ENCODE results near the gene PHACTR3. TPM values are rescaled to one million over a fixed set of nuclear protein-coding genes. Genes with fewer than 3 reads are reported as not detected.
A peak's percentile ranks its signal among the peaks of the same experiment; 100 is the strongest.

PHACTR3 gene
- total RNA-seq, 6 donors from 2014 or later, result 5.5 to 30.8 (median 11.4) TPM

DNA sequence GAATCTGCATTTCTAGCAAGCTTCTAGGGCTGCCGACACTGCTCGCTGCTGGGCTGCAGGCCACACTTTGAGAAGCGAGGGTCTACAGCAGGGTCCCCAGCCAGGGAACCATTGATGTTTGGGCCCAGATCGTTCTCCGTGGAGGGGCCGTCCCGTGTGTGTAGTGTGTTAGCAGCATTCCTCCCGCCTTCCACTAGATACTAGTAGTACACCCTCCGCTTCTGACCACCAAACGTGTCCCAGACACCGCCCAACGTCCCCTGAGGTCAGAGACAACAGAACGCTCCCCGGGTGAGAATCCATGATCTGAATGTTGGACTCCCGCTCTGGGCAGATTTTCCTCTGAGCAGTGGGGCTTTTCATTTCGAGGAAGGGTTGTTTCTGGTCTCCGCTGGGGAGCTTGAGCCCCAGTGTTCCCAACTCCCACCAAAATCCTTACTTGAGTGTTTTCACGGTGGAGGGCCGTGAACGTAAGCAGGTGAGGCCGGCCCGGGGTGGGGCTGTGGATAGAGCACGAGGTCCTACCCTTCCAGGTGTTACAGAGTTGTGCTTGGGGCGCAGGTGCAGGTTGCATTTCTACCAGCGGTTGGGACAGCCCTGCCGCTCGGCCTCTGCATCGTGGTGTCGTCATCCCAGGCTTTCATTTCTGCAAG lies 204.5 kb downstream of the PHACTR3 start:
- Histone ChIP-seq H3K4me3 (no peak overlapping the region), H3K27me3 (no peaks in the 10 kb centered on the region), H3K36me3 (no peaks in the 10 kb centered on the region), H3K4me1 (no peaks in the 10 kb centered on the region), H3K27ac (no peak overlapping the region), H3K9me3 (no peaks in the 10 kb centered on the region)
- 82 to 85% methylated on average over 24 to 29 of the region's 29 CpGs for WGBS, 2 donors
- peak in 1 of 2 donors; percentile 19 for DNase-seq
- no peak for ATAC-seq (ENCODE audit: low FRiP score in 2 of 2)
- TF ChIP-seq POLR2AphosphoS5 (IDR thresholded peaks at IDR 0.05), result no peak
- TF ChIP-seq POLR2A (IDR thresholded peaks at IDR 0.05), result no peak
- TF ChIP-seq, protein P1, sequence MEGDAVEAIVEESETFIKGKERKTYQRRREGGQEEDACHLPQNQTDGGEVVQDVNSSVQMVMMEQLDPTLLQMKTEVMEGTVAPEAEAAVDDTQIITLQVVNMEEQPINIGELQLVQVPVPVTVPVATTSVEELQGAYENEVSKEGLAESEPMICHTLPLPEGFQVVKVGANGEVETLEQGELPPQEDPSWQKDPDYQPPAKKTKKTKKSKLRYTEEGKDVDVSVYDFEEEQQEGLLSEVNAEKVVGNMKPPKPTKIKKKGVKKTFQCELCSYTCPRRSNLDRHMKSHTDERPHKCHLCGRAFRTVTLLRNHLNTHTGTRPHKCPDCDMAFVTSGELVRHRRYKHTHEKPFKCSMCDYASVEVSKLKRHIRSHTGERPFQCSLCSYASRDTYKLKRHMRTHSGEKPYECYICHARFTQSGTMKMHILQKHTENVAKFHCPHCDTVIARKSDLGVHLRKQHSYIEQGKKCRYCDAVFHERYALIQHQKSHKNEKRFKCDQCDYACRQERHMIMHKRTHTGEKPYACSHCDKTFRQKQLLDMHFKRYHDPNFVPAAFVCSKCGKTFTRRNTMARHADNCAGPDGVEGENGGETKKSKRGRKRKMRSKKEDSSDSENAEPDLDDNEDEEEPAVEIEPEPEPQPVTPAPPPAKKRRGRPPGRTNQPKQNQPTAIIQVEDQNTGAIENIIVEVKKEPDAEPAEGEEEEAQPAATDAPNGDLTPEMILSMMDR (IDR thresholded peaks at IDR 0.05), result no peak
- no peak for TF ChIP-seq EP300 (IDR thresholded peaks at IDR 0.05)

DNA sequence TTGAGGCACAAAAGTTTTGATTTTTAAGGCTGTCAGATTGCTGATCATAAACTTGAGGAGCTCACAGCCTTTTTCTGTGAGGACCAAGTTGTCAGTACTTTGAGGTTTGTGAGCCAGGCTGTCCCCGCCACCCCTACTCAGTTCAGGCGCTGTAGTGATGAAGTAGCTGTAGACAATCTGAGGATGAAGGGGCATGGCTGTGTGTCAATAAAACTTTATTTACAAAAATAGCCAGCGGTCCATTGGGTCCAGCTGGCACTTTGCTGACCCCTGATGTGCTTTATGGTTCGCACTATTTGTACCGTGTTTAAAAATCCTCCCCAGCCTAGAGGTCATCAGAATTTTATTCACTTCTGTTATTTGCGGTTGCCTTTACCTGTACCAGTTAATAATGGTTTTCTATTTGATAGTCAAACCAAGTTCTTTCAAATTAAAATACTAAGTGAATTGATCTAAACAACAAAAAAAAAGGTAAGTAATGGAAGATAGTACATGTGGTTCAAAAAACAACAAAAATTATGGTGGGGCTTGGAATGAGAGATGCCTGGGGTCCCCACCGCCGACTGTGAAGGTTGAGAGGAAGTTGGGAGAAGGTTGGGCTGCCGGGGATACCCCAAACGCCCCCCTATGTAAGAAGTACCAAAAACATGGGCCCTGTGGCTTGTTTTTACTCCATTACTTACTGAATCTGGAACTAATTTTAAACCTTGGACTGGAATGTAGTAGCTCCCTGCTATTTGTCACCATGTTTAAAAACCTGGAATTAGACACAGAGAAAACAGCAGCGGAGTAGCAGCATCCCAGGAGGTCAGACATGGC lies 205.5 kb downstream of the PHACTR3 start:
- Histone ChIP-seq H3K4me1 (no peaks in the 10 kb centered on the region), H3K27ac (no peak overlapping the region), H3K9me3 (no peaks in the 10 kb centered on the region), H3K4me3 (no peak overlapping the region), H3K36me3 (no peaks in the 10 kb centered on the region), H3K27me3 (no peaks in the 10 kb centered on the region)
- WGBS, 2 donors, result 73 to 85% methylated on average over 11 of the region's 11 CpGs
- DNase-seq (no peak), ATAC-seq (ENCODE audit: low FRiP score in 2 of 2) (no peak)
- TF ChIP-seq POLR2AphosphoS5 (IDR thresholded peaks at IDR 0.05) (no peak), EP300 (IDR thresholded peaks at IDR 0.05) (no peak), POLR2A (IDR thresholded peaks at IDR 0.05) (no peak)
- TF ChIP-seq, protein P1 (IDR thresholded peaks at IDR 0.05), result no peak

DNA sequence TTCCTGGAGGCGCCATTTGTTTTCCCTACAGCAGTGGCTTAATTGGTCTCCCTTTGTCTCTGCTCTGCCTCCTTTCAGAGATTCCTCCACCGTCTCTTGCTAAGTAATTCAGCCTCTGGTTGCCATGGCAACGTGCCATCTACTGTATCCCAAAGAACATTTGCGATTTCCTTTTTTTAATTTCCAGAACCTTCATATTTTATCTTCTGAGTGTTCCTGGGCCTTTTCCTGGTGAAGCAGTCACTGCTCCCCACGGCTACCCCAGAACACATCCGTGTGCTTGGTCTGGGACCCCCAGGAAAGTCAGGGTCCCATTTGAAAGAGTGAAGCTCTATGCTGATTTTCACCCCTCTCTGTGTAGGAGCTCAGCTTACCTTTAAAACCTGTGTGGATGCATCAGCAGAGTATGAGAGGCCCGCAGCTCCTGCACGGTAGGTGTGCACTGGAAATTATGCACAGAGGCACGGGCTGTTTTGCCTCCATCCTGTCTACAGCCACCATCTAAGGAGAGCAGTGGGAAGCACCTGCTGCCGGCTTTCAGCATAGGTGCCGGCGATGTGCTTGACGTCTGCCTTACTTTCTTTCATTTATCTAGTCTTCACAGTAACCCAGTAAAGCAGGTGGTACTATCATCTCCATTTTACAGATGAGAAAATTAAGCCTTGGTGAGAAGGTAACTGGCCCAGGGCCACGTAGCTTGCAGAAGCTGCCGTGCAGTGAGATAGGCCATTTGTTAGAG lies 206.3 kb downstream of the PHACTR3 start:
- Histone ChIP-seq H3K4me3 (no peak overlapping the region), H3K4me1 (no peaks in the 10 kb centered on the region), H3K36me3 (no peaks in the 10 kb centered on the region), H3K9me3 (no peaks in the 10 kb centered on the region), H3K27me3 (no peaks in the 10 kb centered on the region), H3K27ac (no peak overlapping the region)
- TF ChIP-seq, protein P1 (IDR thresholded peaks at IDR 0.05), result no peak
- no peak for TF ChIP-seq EP300 (IDR thresholded peaks at IDR 0.05)
- no peak for TF ChIP-seq POLR2A (IDR thresholded peaks at IDR 0.05)
- TF ChIP-seq POLR2AphosphoS5 (IDR thresholded peaks at IDR 0.05), result no peak
- ATAC-seq (ENCODE audit: low FRiP score in 2 of 2) (no peak), DNase-seq (no peak)
- WGBS, 2 donors, result 76 to 79% methylated on average over 12 to 15 of the region's 15 CpGs

DNA sequence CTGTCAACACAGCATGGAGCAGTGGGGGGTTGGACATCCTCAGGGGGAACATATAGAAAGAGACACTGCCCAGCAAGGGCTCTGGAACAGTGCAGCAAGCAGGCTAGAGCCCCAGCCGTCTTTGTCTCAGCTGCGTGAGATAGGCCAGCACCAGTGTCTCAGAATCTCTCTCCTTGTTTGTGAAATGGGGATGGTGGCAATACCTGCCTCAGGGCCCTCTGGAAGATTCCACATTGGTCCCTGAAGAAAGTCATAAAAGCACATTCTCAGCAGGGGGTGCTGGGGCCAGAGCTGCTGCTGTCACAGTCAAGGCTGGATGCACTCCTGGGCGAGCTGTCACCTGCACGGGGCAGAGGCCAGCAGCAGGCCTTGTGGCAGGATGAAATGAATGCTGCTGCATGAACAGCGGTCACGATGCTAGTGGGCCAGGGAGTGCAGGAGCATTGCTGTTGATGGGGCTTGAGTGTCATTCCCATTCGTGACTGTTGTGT lies 207.4 kb downstream of the PHACTR3 start:
- DNase-seq (no peak), ATAC-seq (ENCODE audit: low FRiP score in 2 of 2) (no peak)
- no peak for TF ChIP-seq POLR2A (IDR thresholded peaks at IDR 0.05)
- Histone ChIP-seq H3K9me3 (no peaks in the 10 kb centered on the region), H3K4me3 (no peak overlapping the region), H3K27me3 (no peaks in the 10 kb centered on the region), H3K27ac (no peak overlapping the region), H3K36me3 (no peaks in the 10 kb centered on the region), H3K4me1 (no peaks in the 10 kb centered on the region)
- WGBS, 2 donors, result 76 to 79% methylated on average over 6 to 7 of the region's 7 CpGs
